GM12878 (cell line): ENCODE measurements around the gene CNOT8. TPM values are rescaled to one million over a fixed set of nuclear protein-coding genes. Genes with fewer than 3 reads are reported as not detected.
A peak's percentile ranks its signal among the peaks of the same experiment; 100 is the strongest.

Experiments used
- ATAC-seq: fragments of 200-7000 bp; cut with Tn5 transposase; 3 replicates; pipeline ENCODE4 v1.9.1; 2020; ENCODE audit warnings: mild to moderate bottlenecking, moderate library complexity
- BruUV-seq: library from RNA; stranded (reverse); fragments of 400-500 nt; replicated peaks from 2 replicates; lab custom pipeline; 2021; lab: Mats Ljungman, UMichigan
- CTCF ChIA-PET: fragments of 300-600 bp; sonication (Branson Sonifier 250); formaldehyde crosslinking; extraction: SDS; loops from one replicate; lab custom pipeline; 2021; ENCODE audit warnings: inconsistent platforms; lab: Yijun Ruan, JAX
- POLR2A ChIA-PET: fragments of 350-600 bp; formaldehyde crosslinking; extraction: SDS; loops from one replicate; lab custom pipeline; 2021; ENCODE audit warnings: inconsistent platforms; lab: Charles Lee
- RAD21 ChIA-PET: fragments of 300-600 bp; sonication (Branson Sonifier 250); formaldehyde crosslinking; loops from one replicate; lab custom pipeline; 2023; ENCODE audit warnings: antibody characterized with exemption; ENCODE audit not compliant: unreplicated experiment; lab: Charles Lee
- SMC1A ChIA-PET: fragments of 300-600 bp; sonication (Branson Sonifier 250); formaldehyde crosslinking; loops from one replicate; lab custom pipeline; 2023; ENCODE audit not compliant: unreplicated experiment, uncharacterized antibody; lab: Charles Lee
- DNase-seq: peaks from one replicate; pipeline ENCODE4 v3.0.0-alpha.2; 2011; ENCODE audit warnings: low read depth, low spot score
- FAIRE-seq: peaks from 3 replicates; lab custom pipeline; 2011; peaks lifted over from hg19 to GRCh38; lab: Jason Lieb, UNC
- H2AFZ ChIP-seq: 2 replicates; pipeline ENCODE4 v1.6.0; 2011; ENCODE audit warnings: low read depth, low read length, control low read depth; ENCODE audit not compliant: control insufficient read depth
- H3K27ac ChIP-seq: 2 replicates; pipeline ENCODE4 v1.5.1; 2011; ENCODE audit warnings: control low read depth; ENCODE audit not compliant: control insufficient read depth, insufficient read depth
- H3K27me3 ChIP-seq, 2 experiments: replicated peaks in 1 of 2; 2 replicates each; pipeline versions ENCODE4 v1.6.0 to v1.6.1; 2011; ENCODE audit warnings: low read length in 1 of 2; ENCODE audit not compliant: control insufficient read depth in 2 of 2, insufficient read depth in 2 of 2
- H3K36me3 ChIP-seq, 2 experiments: 2 replicates each; pipeline ENCODE4 v1.5.1; 2011; ENCODE audit warnings: low read length in 1 of 2; ENCODE audit not compliant: control insufficient read depth in 2 of 2, insufficient read depth in 2 of 2
- H3K4me1 ChIP-seq: 2 replicates; pipeline ENCODE4 v1.6.1; 2011; ENCODE audit warnings: mild to moderate bottlenecking, low read length, moderate library complexity, mixed read lengths; ENCODE audit not compliant: control insufficient read depth, insufficient read depth
- H3K4me2 ChIP-seq: 2 replicates; pipeline ENCODE4 v1.6.0; 2011; ENCODE audit warnings: control low read depth; ENCODE audit not compliant: control insufficient read depth, insufficient read depth
- H3K4me3 ChIP-seq: fragments of 200-600 bp; sonication (generic); 2 replicates; pipeline ENCODE4 v1.5.1; 2016
- H3K79me2 ChIP-seq: 2 replicates; pipeline ENCODE4 v1.6.0; 2011; ENCODE audit warnings: low read length; ENCODE audit not compliant: control insufficient read depth, insufficient read depth
- H3K9ac ChIP-seq: 2 replicates; pipeline ENCODE4 v1.8.0; 2011; ENCODE audit warnings: low read length, control low read depth, mixed read lengths; ENCODE audit not compliant: control insufficient read depth, insufficient read depth
- H3K9me3 ChIP-seq: replicated peaks from 3 replicates; pipeline ENCODE4 v1.5.1; 2011; ENCODE audit warnings: mild to moderate bottlenecking, low read length; ENCODE audit not compliant: control insufficient read depth, insufficient read depth
- H4K20me1 ChIP-seq: 2 replicates; pipeline ENCODE4 v1.6.0; 2011; ENCODE audit not compliant: control insufficient read depth, insufficient read depth
- BMI1 ChIP-seq: fragments of 450-650 bp; IDR thresholded peaks from 2 replicates; pipeline ENCODE4 v1.6.1; 2016; ENCODE audit warnings: mild to moderate bottlenecking, moderate library complexity, borderline replicate concordance
- DPF2 ChIP-seq: fragments of 450-650 bp; IDR thresholded peaks from 2 replicates; pipeline ENCODE4 v1.6.1; 2017; ENCODE audit warnings: mild to moderate bottlenecking
- HDGF ChIP-seq: fragments of 450-650 bp; IDR thresholded peaks from 2 replicates; pipeline ENCODE4 v1.6.1; 2016; ENCODE audit warnings: antibody characterized with exemption
- RAD21 ChIP-seq: IDR thresholded peaks from 2 replicates; pipeline ENCODE4 v1.6.1; 2011; ENCODE audit warnings: mild to moderate bottlenecking, low read depth, low read length, moderate library complexity; ENCODE audit not compliant: insufficient read depth
- SMAD1 ChIP-seq: fragments of 450-650 bp; IDR thresholded peaks from 2 replicates; pipeline ENCODE4 v1.6.1; 2018; ENCODE audit warnings: mild to moderate bottlenecking, low read depth; ENCODE audit not compliant: partially characterized antibody
- SREBF1 ChIP-seq: IDR thresholded peaks from 2 replicates; pipeline ENCODE4 v1.6.1; 2012; ENCODE audit warnings: mild to moderate bottlenecking, low read length
- SREBF2 ChIP-seq: IDR thresholded peaks from 2 replicates; pipeline ENCODE4 v1.6.1; 2012; ENCODE audit warnings: mild to moderate bottlenecking, low read length
- WRNIP1 ChIP-seq: IDR thresholded peaks from 2 replicates; pipeline ENCODE4 v1.6.1; 2011; ENCODE audit warnings: low read depth, low read length, improper control_type of control experiment, borderline replicate concordance
- ZSCAN29 ChIP-seq: fragments of 450-650 bp; IDR thresholded peaks from 2 replicates; pipeline ENCODE4 v1.6.1; 2017; ENCODE audit warnings: mild to moderate bottlenecking, moderate library complexity
- WGBS: methylation state at CpG from one replicate; pipeline ENCODE4 v1.1.6; 2016; ENCODE audit warnings: low lambda C conversion rate; ENCODE audit not compliant: insufficient replicate concordance, insufficient coverage; ENCODE audit errors: missing lambda C conversion rate; 5-methylcytosine and 5-hydroxymethylcytosine counted together
- in situ Hi-C: fragments of 300-500 bp; cut with MboI; formaldehyde crosslinking; loops from 9 replicates; pipeline ENCODE4 v1.14.3; 2018; ENCODE audit warnings: mixed read lengths
- intact Hi-C: fragments of 100-400 bp; cut with micrococcal nuclease; formaldehyde crosslinking; loops from one replicate; pipeline ENCODE4 v1.14.2; 2022; ENCODE audit not compliant: unreplicated experiment
- polyA plus RNA-seq, 11 experiments: library from polyadenylated mRNA; depleted of rRNA in 4 of 11; unstranded in 6 of 11; stranded (reverse) in 5 of 11; fragments of >200 nt; fragmentation: Nextera tagmentation in 4 of 11; fragmentation: Illumina TruSeq in 1 of 11; extraction: Ambion mirVana in 4 of 11; extraction: Trizol in 1 of 11; gene quantifications; 1 replicate in 1 of 11; 2 replicates in 10 of 11; pipeline versions ENCODE4 v1.2.1 to v1.2.3, GENCODE V29; 2011 to 2016; ENCODE audit warnings: inconsistent platforms in 2 of 11, missing spikeins in 2 of 11, low read depth in 1 of 11
- total RNA-seq, 4 experiments: library from RNA; depleted of rRNA in 3 of 4; stranded (reverse); fragments of >200 nt in 3 of 4; fragmentation: Illumina TruSeq in 1 of 4; extraction: Trizol in 1 of 4; gene quantifications; 2 replicates each; pipeline versions ENCODE4 v1.2.1 to v1.2.3, GENCODE V29; 2013 to 2021

The CNOT8 gene
- total and polyA plus RNA-seq, 10 of the 15 experiments (the other 5 are each of a cell fraction or from before 2014, with no cell fraction given): 13.2 to 57.1 (median 39.0) TPM

GRCh38 chr5:154815025-154815424, 43.4 kb upstream of the CNOT8 start:
- no peak overlapping the region for H3K9ac ChIP-seq
- no peaks in the 10 kb centered on the region for H3K4me1 ChIP-seq
- H3K9me3 ChIP-seq: no peaks in the 10 kb centered on the region
- TSS peak; percentile 31 for BruUV-seq
- ChIA-PET RAD21 (no interaction called here), SMC1A (no interaction called here), POLR2A (no interaction called here), CTCF (interaction anchor here (0.6 to 0.8 kb wide), 2 partner anchors 57 to 164 kb away, joined by 5 to 7 read pairs; no protein-coding TSS in a partner anchor)
- H2AFZ ChIP-seq: no peak overlapping the region
- H3K36me3 ChIP-seq: peaks cover 28 to 57% of the 10 kb centered on the region in 2 experiments
- no peaks in the 10 kb centered on the region for H3K27me3 ChIP-seq
- FAIRE-seq (no peak), ATAC-seq (no peak), DNase-seq (no peak)
- no peak for TF ChIP-seq SMAD1
- TF ChIP-seq BMI1: no peak
- no peak for TF ChIP-seq RAD21
- no peak for TF ChIP-seq DPF2
- TF ChIP-seq SREBF2: no peak
- H3K79me2 ChIP-seq: no peaks in the 10 kb centered on the region
- WGBS: 99% methylated on average over 11 of the region's 11 CpGs
- intact Hi-C loops: no loop called here
- no peaks in the 10 kb centered on the region for H4K20me1 ChIP-seq
- in situ Hi-C loops: loop anchor here (5.0 kb wide), 1 partner anchor 37 kb away; the partner anchor contains the start of gene FAXDC2
- no peak overlapping the region for H3K27ac ChIP-seq
- no peak overlapping the region for H3K4me2 ChIP-seq
- H3K4me3 ChIP-seq: no peak overlapping the region

- no peaks in the 10 kb centered on the region for H3K4me1 ChIP-seq
- POLR2A ChIA-PET: no interaction called here
- no peak overlapping the region for H3K4me2 ChIP-seq
- peaks cover 26 to 57% of the 10 kb centered on the region in 2 experiments for H3K36me3 ChIP-seq
- intact Hi-C loops: no loop called here
- TF ChIP-seq SREBF1: no peak
- TF ChIP-seq ZSCAN29: no peak
- no peak for TF ChIP-seq HDGF
- TF ChIP-seq WRNIP1: no peak
- BruUV-seq: no TSS peak
- H3K9ac ChIP-seq: no peak overlapping the region
- no peaks in the 10 kb centered on the region for H3K79me2 ChIP-seq
- SMC1A ChIA-PET: no interaction called here
- RAD21 ChIA-PET: no interaction called here
- no peak overlapping the region for H2AFZ ChIP-seq
- CTCF ChIA-PET: interaction anchor here (0.8 kb wide), 1 partner anchor 165 kb away, joined by 7 read pairs; no protein-coding TSS in a partner anchor
- no peaks in the 10 kb centered on the region for H3K9me3 ChIP-seq
- no peaks in the 10 kb centered on the region for H3K27me3 ChIP-seq
- H3K27ac ChIP-seq: no peak overlapping the region
- ATAC-seq (no peak), DNase-seq (no peak), FAIRE-seq (no peak)
- in situ Hi-C loops: loop anchor here (5.0 kb wide), 1 partner anchor 37 kb away; the partner anchor contains the start of gene FAXDC2
- WGBS: 95% methylated on average over 5 of the region's 5 CpGs
- no peak overlapping the region for H3K4me3 ChIP-seq
- H4K20me1 ChIP-seq: no peaks in the 10 kb centered on the region
Observed at GRCh38 chr5:154815684-154816247, 42.7 kb upstream of the CNOT8 start.
